A549 (cell line): Measurements from ENCODE around the gene RARG. TPM values are rescaled to one million over a fixed set of nuclear protein-coding genes. Genes with fewer than 3 reads are reported as not detected.

ENCODE experiments used
- ATAC-seq, 2 experiments: fragments of 200-7000 bp in 1 of 2; fragments of >200 bp in 1 of 2; cut with Nextera tagmentation in 1 of 2; cut with Tn5 transposase in 1 of 2; 3 replicates each; pipeline versions ENCODE4 v1.8.0 to v1.9.1; 2018 to 2020; ENCODE audit warnings: mild to moderate bottlenecking in 1 of 2, moderate library complexity in 1 of 2
- CTCF ChIA-PET: fragments of 300-600 bp; sonication (Branson Sonifier 250); formaldehyde crosslinking; extraction: SDS; loops from one replicate; lab custom pipeline; 2021; ENCODE audit warnings: antibody characterized with exemption, inconsistent platforms; lab: Yijun Ruan, JAX
- POLR2A ChIA-PET: fragments of 350-600 bp; formaldehyde crosslinking; extraction: SDS; loops from one replicate; lab custom pipeline; 2021; ENCODE audit warnings: antibody characterized with exemption, inconsistent platforms; lab: Yijun Ruan, JAX
- DNase-seq, 2 experiments: peaks; one replicate each; pipeline versions ENCODE4 v3.0.0 to v3.0.0-alpha.2; 2011 to 2016; ENCODE audit warnings: low read depth in 1 of 2, low spot score in 1 of 2
- FAIRE-seq: peaks from 2 replicates; lab custom pipeline; 2011; peaks lifted over from hg19 to GRCh38; lab: Jason Lieb, UNC
- H3K27ac ChIP-seq, 2 experiments: fragments of >200 bp; sonication (Bioruptor Twin); formaldehyde crosslinking; 3 replicates each; pipeline ENCODE4 v1.5.1; 2016 to 2017
- H3K4me1 ChIP-seq: fragments of >200 bp; sonication (Bioruptor Twin); formaldehyde crosslinking; 3 replicates; pipeline ENCODE4 v1.6.1; 2016
- H3K4me2 ChIP-seq: fragments of >200 bp; sonication (Bioruptor Twin); formaldehyde crosslinking; 3 replicates; pipeline ENCODE4 v1.6.1; 2016
- H3K4me3 ChIP-seq: fragments of >200 bp; sonication (Bioruptor Twin); formaldehyde crosslinking; 3 replicates; pipeline ENCODE4 v1.5.1; 2016
- H3K9me3 ChIP-seq: fragments of >200 bp; sonication (Bioruptor Twin); formaldehyde crosslinking; 3 replicates; pipeline ENCODE4 v1.6.1; 2016
- BCL3 ChIP-seq: fragments of >200 bp; sonication (Bioruptor Twin); formaldehyde crosslinking; IDR thresholded peaks from 3 replicates; pipeline ENCODE4 v1.6.1; 2016
- CBX8 ChIP-seq: fragments of 200-600 bp; sonication (generic); IDR thresholded peaks from 2 replicates; pipeline ENCODE4 v1.6.1; 2016
- EHF ChIP-seq: fragments of 250-450 bp; sonication (Bioruptor Pico); IDR thresholded peaks from 2 replicates; pipeline ENCODE4 v1.5.0; 2020; ENCODE audit warnings: mild to moderate bottlenecking
- EP300 ChIP-seq, 2 experiments: fragments of >200 bp; sonication (Bioruptor Twin); formaldehyde crosslinking; IDR thresholded peaks; 2 replicates in 1 of 2; 3 replicates in 1 of 2; pipeline ENCODE4 v1.6.1; 2016 to 2017
- FOSL2 ChIP-seq, 2 experiments: fragments of 450-650 bp in 1 of 2; fragments of >200 bp in 1 of 2; sonication (Bioruptor Twin) in 1 of 2; formaldehyde crosslinking; IDR thresholded peaks; 2 replicates each; pipeline versions ENCODE4 v1.5.0 to v1.6.1; 2016 to 2020; ENCODE audit warnings: mild to moderate bottlenecking in 1 of 2, moderate library complexity in 1 of 2
- FOXS1 ChIP-seq: fragments of 250-450 bp; sonication (Bioruptor Pico); IDR thresholded peaks from 2 replicates; pipeline ENCODE4 v1.5.0; 2020; ENCODE audit warnings: mild to moderate bottlenecking, moderate library complexity
- HDAC2 ChIP-seq: fragments of 200-600 bp; sonication (generic); IDR thresholded peaks from 2 replicates; pipeline ENCODE4 v1.6.1; 2016
- HOXA7 ChIP-seq: fragments of 250-450 bp; sonication (Bioruptor Pico); IDR thresholded peaks from 2 replicates; pipeline ENCODE4 v1.5.0; 2020; ENCODE audit warnings: mild to moderate bottlenecking, moderate library complexity
- MAFK ChIP-seq: fragments of 450-650 bp; IDR thresholded peaks from 2 replicates; pipeline ENCODE4 v1.6.1; 2014; ENCODE audit not compliant: partially characterized antibody
- MAX ChIP-seq: IDR thresholded peaks from 2 replicates; pipeline ENCODE4 v1.6.1; 2012
- MAZ ChIP-seq: fragments of 150-350 bp; IDR thresholded peaks from 2 replicates; pipeline ENCODE4 v1.6.1; 2014; ENCODE audit warnings: antibody characterized with exemption, low read depth, low read length, borderline replicate concordance
- NFE2L2 ChIP-seq: fragments of 150-350 bp; conservative IDR thresholded peaks from 2 replicates; pipeline ENCODE4 v1.6.1; 2014; ENCODE audit warnings: low read length
- NPAS2 ChIP-seq: fragments of 250-450 bp; sonication (Bioruptor Pico); IDR thresholded peaks from 2 replicates; pipeline ENCODE4 v1.8.0; 2022; ENCODE audit warnings: mild to moderate bottlenecking, moderate library complexity, borderline replicate concordance
- POLR2AphosphoS2 ChIP-seq: conservative IDR thresholded peaks from 2 replicates; pipeline ENCODE4 v1.6.1; 2012; ENCODE audit warnings: low read length, improper control_type of control experiment, inconsistent platforms
- RAD21 ChIP-seq, 2 experiments: fragments of >200 bp in 1 of 2; sonication (Bioruptor Twin) in 1 of 2; formaldehyde crosslinking in 1 of 2; IDR thresholded peaks in 1 of 2; conservative IDR thresholded peaks in 1 of 2; 2 replicates in 1 of 2; 3 replicates in 1 of 2; pipeline ENCODE4 v1.6.1; 2012 to 2018; ENCODE audit warnings: inconsistent platforms in 1 of 2
- TFCP2L1 ChIP-seq: fragments of 250-450 bp; sonication (Bioruptor Pico); IDR thresholded peaks from 2 replicates; pipeline ENCODE4 v1.5.0; 2021; ENCODE audit warnings: mild to moderate bottlenecking
- ZFP36 ChIP-seq: fragments of 450-650 bp; IDR thresholded peaks from 2 replicates; pipeline ENCODE4 v1.6.1; 2014; ENCODE audit warnings: borderline replicate concordance; ENCODE audit not compliant: partially characterized antibody
- whole genome bisulfite sequencing: methylation state at CpG from one replicate; pipeline ENCODE4 v1.1.6; 2017; ENCODE audit errors: missing lambda C conversion rate; 5-methylcytosine and 5-hydroxymethylcytosine counted together
- polyA plus RNA-seq, 4 experiments: library from polyadenylated mRNA; depleted of rRNA in 3 of 4; stranded (reverse); fragments of >200 nt; fragmentation: RNase III in 1 of 4; extraction: RNeasy Plus Mini Kit Qiagen cat#74134 plus additional on column Dnase treatment in 1 of 4; gene quantifications; 2 replicates in 3 of 4; 3 replicates in 1 of 4; pipeline ENCODE4 v1.2.3, GENCODE V29; 2011 to 2017
- TF ChIP-seq, protein P1 (sequence below): fragments of 450-650 bp; IDR thresholded peaks from 2 replicates; pipeline ENCODE4 v1.6.1; 2014; ENCODE audit warnings: antibody characterized with exemption
- TF ChIP-seq, protein P2 (sequence below): IDR thresholded peaks from 2 replicates; pipeline ENCODE4 v1.6.1; 2012

Gene RARG
- polyA plus RNA-seq, 2 of the 4 experiments (the other 2 are of a cell fraction) = 15.6 to 17.2 TPM

- FAIRE-seq = no peak
- peak overlapping the region; percentile 97 for H3K4me2 ChIP-seq
- peaks cover 36% of the 10 kb centered on the region for H3K4me1 ChIP-seq
- peak overlapping the region in 1 of 2 experiments; percentile 92; a peak in 2 of 6 replicates for H3K27ac ChIP-seq
- H3K9me3 ChIP-seq = no peaks in the 10 kb centered on the region
- DNase-seq = no peak
- 31% methylated on average over 12 of the region's 12 CpGs for WGBS
- ChIA-PET POLR2A (no interaction called here), CTCF (interaction anchor here (1.1 to 2.9 kb wide), 4 partner anchors 9 to 21 kb away, joined by 3 to 15 read pairs (median 8); no protein-coding TSS in a partner anchor)
- H3K4me3 ChIP-seq = no peak overlapping the region
- ATAC-seq = no peak
- no peak for TF ChIP-seq FOSL2 (IDR thresholded peaks at IDR 0.05)
- no peak for TF ChIP-seq FOSL2 (CRISPR knock-in tag; IDR thresholded peaks at IDR 0.05)
- TF ChIP-seq, protein P1, sequence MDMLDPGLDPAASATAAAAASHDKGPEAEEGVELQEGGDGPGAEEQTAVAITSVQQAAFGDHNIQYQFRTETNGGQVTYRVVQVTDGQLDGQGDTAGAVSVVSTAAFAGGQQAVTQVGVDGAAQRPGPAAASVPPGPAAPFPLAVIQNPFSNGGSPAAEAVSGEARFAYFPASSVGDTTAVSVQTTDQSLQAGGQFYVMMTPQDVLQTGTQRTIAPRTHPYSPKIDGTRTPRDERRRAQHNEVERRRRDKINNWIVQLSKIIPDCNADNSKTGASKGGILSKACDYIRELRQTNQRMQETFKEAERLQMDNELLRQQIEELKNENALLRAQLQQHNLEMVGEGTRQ = no peak
- no peak for TF ChIP-seq NFE2L2
- TF ChIP-seq, protein P2, sequence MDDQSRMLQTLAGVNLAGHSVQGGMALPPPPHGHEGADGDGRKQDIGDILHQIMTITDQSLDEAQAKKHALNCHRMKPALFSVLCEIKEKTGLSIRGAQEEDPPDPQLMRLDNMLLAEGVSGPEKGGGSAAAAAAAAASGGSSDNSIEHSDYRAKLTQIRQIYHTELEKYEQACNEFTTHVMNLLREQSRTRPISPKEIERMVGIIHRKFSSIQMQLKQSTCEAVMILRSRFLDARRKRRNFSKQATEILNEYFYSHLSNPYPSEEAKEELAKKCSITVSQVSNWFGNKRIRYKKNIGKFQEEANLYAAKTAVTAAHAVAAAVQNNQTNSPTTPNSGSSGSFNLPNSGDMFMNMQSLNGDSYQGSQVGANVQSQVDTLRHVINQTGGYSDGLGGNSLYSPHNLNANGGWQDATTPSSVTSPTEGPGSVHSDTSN = no peak
- TF ChIP-seq ZFP36 = no peak
- TF ChIP-seq BCL3 = no peak
Observed at GRCh38 chr12:53234271-53234914, 2.4 kb upstream of the RARG start.

DNA sequence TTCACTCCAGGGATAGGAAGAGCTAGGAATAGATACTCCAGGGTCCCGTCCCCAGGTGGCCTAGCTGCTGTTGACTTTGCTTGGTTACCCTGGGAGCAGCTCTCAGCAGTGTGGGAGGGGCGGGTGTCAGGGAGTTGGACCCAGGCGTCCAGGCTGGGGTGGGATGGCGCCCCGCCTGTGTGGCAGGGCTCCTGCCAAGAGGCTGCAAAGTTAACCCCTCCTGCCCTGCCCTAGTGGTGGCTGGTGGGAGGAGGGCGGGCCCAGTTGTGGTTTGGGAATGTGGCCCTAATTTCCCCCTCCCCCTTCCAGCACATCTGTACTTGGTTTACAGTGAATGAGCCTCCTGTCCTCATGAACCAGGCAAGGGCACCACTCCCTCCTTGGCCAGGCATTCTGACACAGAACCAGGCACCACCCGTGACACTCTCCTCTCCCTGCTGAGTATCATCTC lies 1.7 kb upstream of the RARG start:
- ChIA-PET POLR2A (no interaction called here), CTCF (interaction anchor here (0.9 to 2.9 kb wide), 7 partner anchors 10 to 54 kb away, joined by 3 to 15 read pairs (median 3); no protein-coding TSS in a partner anchor)
- Histone ChIP-seq H3K4me1 (peaks cover 36% of the 10 kb centered on the region), H3K27ac (peak overlapping the region in 1 of 2 experiments; percentile 92; a peak in 3 of 6 replicates), H3K4me2 (peak overlapping the region; percentile 97), H3K4me3 (no peak overlapping the region), H3K9me3 (no peaks in the 10 kb centered on the region)
- no peak for DNase-seq
- WGBS = 84% methylated on average over 7 of the region's 7 CpGs
- TF ChIP-seq MAFK (no peak), MAZ (no peak), TFCP2L1 (no peak), MAX (no peak), HDAC2 (no peak), EP300 (IDR thresholded peaks at IDR 0.05) (no peak), FOXS1 (CRISPR knock-in tag) (no peak), BCL3 (no peak), POLR2AphosphoS2 (no peak), CBX8 (no peak), RAD21 (conservative IDR thresholded peaks at IDR 0.05 in 1 of 2, IDR thresholded peaks at IDR 0.05 in 1 of 2) (no peak), HOXA7 (CRISPR knock-in tag) (no peak), NPAS2 (CRISPR knock-in tag) (no peak), EHF (CRISPR knock-in tag) (no peak)
- FAIRE-seq = no peak
- no peak for ATAC-seq
